Right kidney (tissue), 1 donor: ENCODE measurements around the gene B4GALNT3.

Experiments used
- DNase-seq: peaks from one replicate; pipeline ENCODE4 v3.0.0-alpha.2; 2016

B4GALNT3 gene

DNA sequence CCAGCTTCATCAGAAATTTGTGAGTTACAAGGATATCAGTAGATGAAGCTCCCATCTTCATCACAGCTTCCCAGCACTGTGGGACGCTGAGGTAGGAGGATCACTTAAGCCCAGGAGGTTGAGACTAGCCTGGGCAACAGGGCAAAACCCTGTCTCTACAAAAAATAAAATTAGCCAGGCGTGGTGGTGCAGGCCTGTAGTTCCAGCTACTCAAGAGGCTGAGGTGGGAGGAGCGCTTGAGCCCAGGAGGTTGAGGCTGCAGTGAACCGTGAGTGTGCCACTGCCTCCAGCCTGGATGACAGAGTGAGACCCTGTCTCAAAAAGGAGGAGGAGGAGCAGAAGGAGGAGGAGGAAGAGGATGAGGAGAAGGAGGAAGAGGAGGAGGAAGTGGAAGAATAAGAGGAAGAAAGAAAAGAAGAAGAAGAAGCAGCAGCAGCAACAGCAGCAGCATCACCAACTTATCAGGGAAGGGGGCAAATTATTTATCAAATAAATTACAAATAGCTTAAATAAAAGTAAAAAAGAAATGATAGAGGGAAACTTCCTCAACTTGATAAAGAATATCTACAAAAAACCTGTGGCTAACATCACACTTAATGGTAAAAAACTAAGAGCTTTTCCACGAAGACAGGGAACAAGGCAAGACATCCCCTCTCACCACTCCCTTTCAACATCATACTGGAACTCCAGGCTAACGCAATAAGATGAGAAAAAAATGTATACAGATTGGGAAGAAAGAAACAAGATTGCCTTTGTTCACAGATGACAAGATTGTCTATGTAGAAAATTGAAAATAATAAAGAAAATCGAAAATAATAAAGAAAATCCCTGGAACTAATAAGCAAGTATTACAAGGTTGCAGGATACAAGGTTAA is 133.9 kb downstream of the B4GALNT3 start:
- DNase-seq, result no peak

GRCh38 chr12:597926-598568 is 138.3 kb downstream of the B4GALNT3 start:
- no peak for DNase-seq

- no peak for DNase-seq
These were observed 140.0 kb downstream of the B4GALNT3 start for GRCh38 chr12:599756-600155.

DNA sequence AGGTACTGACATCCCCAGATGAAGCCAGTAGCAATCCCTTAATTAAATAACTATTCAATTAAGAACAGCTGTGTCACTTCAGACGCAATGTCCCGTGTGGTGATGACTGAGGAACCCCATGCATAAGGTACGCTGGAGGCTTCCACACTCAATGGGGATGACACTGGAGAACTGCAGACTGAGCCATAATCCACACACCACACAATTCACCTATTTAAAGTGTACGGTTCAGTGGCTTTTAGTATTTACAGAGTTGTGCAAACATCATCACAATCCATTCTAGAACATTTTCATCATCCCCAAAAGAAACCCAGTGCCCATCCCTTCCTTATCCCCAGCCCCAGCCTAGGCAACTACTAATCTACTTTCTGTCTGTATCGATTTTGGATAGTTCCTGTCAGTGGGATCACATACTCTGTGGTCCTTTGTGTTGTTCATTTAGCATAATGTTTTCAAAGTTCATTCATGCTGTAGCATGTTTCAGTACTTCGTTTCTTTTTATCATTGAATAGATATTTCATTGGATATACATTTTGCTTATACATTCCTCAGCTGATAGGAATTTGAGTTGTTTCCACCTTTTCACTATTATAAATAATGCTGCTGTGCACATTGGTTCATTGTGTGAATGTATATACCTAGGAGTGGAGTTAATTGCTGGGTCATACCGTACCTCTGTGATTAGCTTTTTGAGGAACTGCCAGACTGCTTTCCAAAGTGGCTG is 142.4 kb downstream of the B4GALNT3 start:
- DNase-seq, result no peak

DNA sequence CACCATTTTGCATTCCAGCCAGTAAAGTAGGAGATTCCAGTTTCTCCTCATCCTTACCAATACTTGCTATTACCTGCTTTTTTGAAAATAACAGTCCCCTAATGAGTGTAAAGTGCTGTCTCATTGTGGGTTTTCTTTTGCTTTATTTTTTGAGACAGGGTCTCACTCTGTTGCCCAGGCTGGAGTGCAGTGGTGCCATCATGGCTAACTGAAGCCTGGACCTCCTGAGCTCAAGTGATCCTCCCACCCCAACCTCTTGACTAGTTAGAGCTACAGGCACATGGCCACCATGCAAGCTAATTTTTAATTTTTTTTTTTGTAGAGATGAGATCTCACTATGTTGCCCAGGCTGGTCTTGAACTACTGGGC is 142.9 kb downstream of the B4GALNT3 start:
- DNase-seq, result no peak

GRCh38 chr12:604956-605355 is 145.2 kb downstream of the B4GALNT3 start:
- no peak for DNase-seq

DNA sequence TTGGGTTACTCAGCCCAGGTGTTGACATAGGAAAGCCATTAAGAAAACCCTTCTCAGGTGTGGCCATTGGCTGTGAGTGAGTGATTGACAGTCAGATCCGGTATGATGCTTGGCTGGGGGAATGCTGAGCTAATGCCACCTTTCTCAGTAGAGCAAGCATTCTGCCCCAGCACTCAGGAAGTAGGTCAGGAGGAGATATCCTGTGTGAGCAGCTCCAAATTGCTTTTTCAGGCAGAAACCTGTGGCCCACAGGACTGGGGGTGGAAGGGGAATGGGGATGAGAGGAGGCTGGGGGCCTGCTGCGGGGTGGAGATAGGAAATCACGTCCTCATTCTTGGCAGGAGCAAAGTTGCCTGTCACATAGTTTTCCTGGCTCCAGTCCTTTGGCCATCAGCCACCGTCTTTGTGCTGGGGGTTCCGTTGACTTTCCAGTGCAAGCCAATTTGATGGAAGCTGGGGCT is 147.8 kb downstream of the B4GALNT3 start:
- no peak for DNase-seq

- DNase-seq, result no peak
These were observed 148.7 kb downstream of the B4GALNT3 start for GRCh38 chr12:608413-608812.

DNA sequence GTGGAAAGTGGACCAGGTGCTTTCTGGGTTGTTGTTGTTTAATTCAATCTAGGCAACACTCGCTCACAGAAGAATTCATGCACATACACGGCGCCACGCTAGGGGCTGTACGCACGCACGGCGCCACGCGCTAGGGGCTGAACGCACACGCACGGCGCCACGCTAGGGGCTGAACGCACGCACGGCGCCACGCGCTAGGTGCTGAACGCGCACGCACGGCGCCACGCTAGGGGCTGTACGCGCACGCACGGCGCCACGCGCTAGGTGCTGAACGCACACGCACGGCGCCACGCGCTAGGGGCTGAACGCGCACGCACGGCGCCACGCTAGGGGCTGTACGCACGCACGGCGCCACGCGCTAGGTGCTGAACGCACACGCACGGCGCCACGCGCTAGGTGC is 149.2 kb downstream of the B4GALNT3 start:
- no peak for DNase-seq

GRCh38 chr12:611721-612120 is 152.0 kb downstream of the B4GALNT3 start:
- no peak for DNase-seq

DNA sequence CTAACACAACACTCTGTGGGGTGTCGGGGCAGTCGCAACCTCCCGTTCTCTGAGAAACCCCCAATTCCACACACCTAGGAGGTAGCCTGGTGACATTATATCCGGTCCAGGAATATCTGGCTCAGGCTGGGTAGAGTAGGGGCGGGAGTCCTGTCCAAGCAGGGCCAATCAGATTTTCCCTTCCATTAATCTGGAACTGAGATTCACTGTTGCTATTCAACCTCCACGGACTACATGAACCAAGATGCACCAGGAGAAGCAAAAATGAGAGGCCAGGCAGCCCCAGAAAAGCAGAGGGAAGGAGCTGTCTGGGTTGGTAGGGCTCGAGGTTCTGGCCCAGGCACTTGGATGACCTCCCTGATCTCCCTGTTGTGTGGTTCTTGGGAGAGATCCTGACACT is 152.6 kb downstream of the B4GALNT3 start:
- no peak for DNase-seq

GRCh38 chr12:612886-613285 is 153.1 kb downstream of the B4GALNT3 start:
- DNase-seq, result no peak
